Natural killer cell (primary cell): ENCODE results near the gene CTBP1. TPM values are rescaled to one million over a fixed set of nuclear protein-coding genes. Genes with fewer than 3 reads are reported as not detected.
A peak's percentile ranks its signal among the peaks of the same experiment; 100 is the strongest.

Experiments
- ATAC-seq, 3 donors: fragments of 150-1000 bp in 2 of 3; fragments of 200-7000 bp in 1 of 3; cut with Tn5 transposase; 1 replicate in 1 of 3; 2 replicates in 2 of 3; pipeline ENCODE4 v1.10.0; 2021; ENCODE audit warnings: mild to moderate bottlenecking in 2 of 3, moderate library complexity in 2 of 3
- DNase-seq, 2 donors: peaks; one replicate each; pipeline versions ENCODE4 v3.0.0 to v3.0.0-alpha.2; 2013 to 2021; ENCODE audit warnings: mixed read lengths in 1 of 2
- H3K27ac ChIP-seq: one replicate; pipeline ENCODE4 v1.5.1; 2013; ENCODE audit warnings: mild to moderate bottlenecking, low read length
- H3K27me3 ChIP-seq: one replicate; pipeline ENCODE4 v1.6.1; 2013; ENCODE audit warnings: low read length; ENCODE audit not compliant: control insufficient read depth, insufficient read depth
- H3K36me3 ChIP-seq: one replicate; pipeline ENCODE4 v1.6.1; 2013; ENCODE audit warnings: low read length; ENCODE audit not compliant: control insufficient read depth, insufficient read depth
- H3K4me1 ChIP-seq: one replicate; pipeline ENCODE4 v1.6.1; 2013; ENCODE audit warnings: low read length; ENCODE audit not compliant: control insufficient read depth, insufficient read depth
- H3K4me3 ChIP-seq: one replicate; pipeline ENCODE4 v1.5.1; 2013; ENCODE audit warnings: low read length
- H3K9me3 ChIP-seq: one replicate; pipeline ENCODE4 v1.6.1; 2013; ENCODE audit warnings: low read length; ENCODE audit not compliant: control insufficient read depth, insufficient read depth
- H3K27ac Mint-ChIP-seq, 2 donors: one replicate each; pipeline ENCODE4 v1.8.0; 2022; ENCODE audit warnings: mild to moderate bottlenecking in 2 of 2, mixed read lengths in 2 of 2, moderate library complexity in 1 of 2
- H3K27me3 Mint-ChIP-seq, 2 donors: one replicate each; pipeline ENCODE4 v1.8.0; 2022; ENCODE audit warnings: low read depth in 2 of 2, mixed read lengths in 2 of 2
- H3K36me3 Mint-ChIP-seq: one replicate; pipeline ENCODE4 v1.8.0; 2022; ENCODE audit warnings: mixed read lengths
- H3K4me1 Mint-ChIP-seq, 2 donors: one replicate each; pipeline ENCODE4 v1.8.0; 2022; ENCODE audit warnings: mixed read lengths in 2 of 2
- H3K4me3 Mint-ChIP-seq: one replicate; pipeline ENCODE4 v1.8.0; 2022; ENCODE audit warnings: mild to moderate bottlenecking, moderate library complexity, mixed read lengths
- H3K9me3 Mint-ChIP-seq, 2 donors: one replicate each; pipeline ENCODE4 v1.8.0; 2022; ENCODE audit warnings: mixed read lengths in 2 of 2
- WGBS: methylation state at CpG from one replicate; pipeline ENCODE4 v1.1.7; 2013; ENCODE audit warnings: missing lambda C conversion rate; ENCODE audit not compliant: insufficient coverage; 5-methylcytosine and 5-hydroxymethylcytosine counted together
- intact Hi-C: fragments of 100-400 bp; cut with micrococcal nuclease; formaldehyde crosslinking; loops from one replicate; pipeline ENCODE4 v1.14.2; 2022
- total RNA-seq, 4 donors: library from RNA; stranded (reverse); fragments of 120-200 nt in 1 of 4; gene quantifications; one replicate each; pipeline versions ENCODE4 v1.2.3 to v1.2.4, GENCODE V29; 2013 to 2022
- TF ChIP-seq, protein P1 (sequence below): fragments of 200-600 bp; IDR thresholded peaks from one replicate; pipeline ENCODE4 v1.8.0; 2022; ENCODE audit warnings: antibody characterized with exemption

CTBP1 gene
- total RNA-seq, 3 donors from 2014 or later (not counting 1 experiment from before 2014, with no cell fraction given), result 384 to 388 (median 388) TPM

DNA sequence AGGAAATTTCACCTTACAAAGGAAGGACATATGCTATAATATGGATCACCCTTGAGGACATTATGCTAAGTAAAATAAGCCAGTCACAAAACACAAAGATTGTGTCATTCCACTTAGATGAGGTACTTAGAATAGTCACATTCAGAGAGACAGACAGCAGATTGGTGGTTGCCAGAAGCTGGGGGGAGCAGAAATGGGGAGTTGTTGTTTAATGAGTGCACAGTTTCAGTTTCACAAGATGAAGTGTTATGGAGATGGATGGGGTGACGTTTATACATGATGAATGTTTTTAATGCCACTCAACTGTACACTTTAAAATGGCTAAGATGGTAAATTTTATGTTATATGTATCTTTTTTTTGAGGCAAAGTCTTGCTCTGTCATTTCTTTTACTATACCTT, 61.7 kb downstream of the CTBP1 start:
- intact Hi-C loops, result loop anchor here (1.0 kb wide), 2 partner anchors 10 to 14 kb away; no protein-coding TSS in a partner anchor
- H3K27ac Mint-ChIP-seq, result peak overlapping the region; percentile 39 to 83
- H3K27me3 Mint-ChIP-seq, result no peaks in the 10 kb centered on the region

DNA sequence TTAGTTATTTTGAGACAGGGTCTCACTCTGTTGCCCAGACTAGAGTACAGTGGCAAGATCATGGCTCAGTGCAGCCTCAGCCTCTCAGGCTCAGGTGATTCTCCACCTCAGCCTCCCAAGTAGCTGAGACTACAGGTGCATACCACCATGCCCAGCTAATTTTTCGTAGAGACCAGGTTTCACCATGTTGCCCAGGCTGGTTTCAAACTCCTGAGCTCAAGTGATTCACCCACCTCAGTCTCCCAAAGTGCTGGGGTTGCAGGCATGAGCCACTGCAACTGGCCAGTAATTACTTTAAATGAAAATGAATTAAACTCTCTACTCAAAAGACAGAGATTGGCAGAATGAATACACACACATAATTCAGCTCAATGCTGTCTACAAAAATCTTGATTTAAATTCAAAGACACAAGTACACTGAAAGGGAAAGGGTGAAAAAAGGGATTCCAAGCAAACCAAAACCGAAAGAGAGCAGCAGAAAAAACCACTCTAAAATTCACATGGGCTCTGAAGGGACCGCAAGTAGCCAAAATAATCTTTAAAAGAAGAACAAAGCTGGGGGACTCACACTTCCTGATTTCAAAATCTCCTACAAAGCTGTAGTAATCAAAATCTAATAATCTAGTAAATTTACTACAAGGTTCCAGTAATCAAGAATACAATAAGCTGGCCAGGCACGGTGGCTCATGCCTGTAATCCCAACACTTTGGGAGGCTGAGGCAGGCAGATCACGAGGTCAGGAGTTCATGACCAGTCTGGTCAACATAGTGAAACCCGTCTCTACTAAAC, 64.8 kb downstream of the CTBP1 start:
- H3K9me3 Mint-ChIP-seq, result peaks cover 5 to 12% of the 10 kb centered on the region in 2 donors
- ATAC-seq, result peak; percentile 42 to 62 (median 57)
- peak overlapping the region; percentile 68 for H3K27ac ChIP-seq
- peaks cover 27% of the 10 kb centered on the region for H3K36me3 Mint-ChIP-seq
- peaks cover 66 to 69% of the 10 kb centered on the region in 2 donors for H3K4me1 Mint-ChIP-seq
- peaks cover 10% of the 10 kb centered on the region for H3K9me3 ChIP-seq
- H3K27ac Mint-ChIP-seq, result peak overlapping the region; percentile 77 to 80
- H3K4me1 ChIP-seq, result peaks cover 44% of the 10 kb centered on the region
- no peaks in the 10 kb centered on the region for H3K27me3 ChIP-seq
- peak overlapping the region; percentile 86 for H3K4me3 Mint-ChIP-seq
- H3K36me3 ChIP-seq, result no peaks in the 10 kb centered on the region
- H3K4me3 ChIP-seq, result no peak overlapping the region
- intact Hi-C loops, result loop anchor here (2.0 kb wide), 1 partner anchor 17 kb away; no protein-coding TSS in a partner anchor
- no peaks in the 10 kb centered on the region for H3K27me3 Mint-ChIP-seq
- TF ChIP-seq, protein P1, sequence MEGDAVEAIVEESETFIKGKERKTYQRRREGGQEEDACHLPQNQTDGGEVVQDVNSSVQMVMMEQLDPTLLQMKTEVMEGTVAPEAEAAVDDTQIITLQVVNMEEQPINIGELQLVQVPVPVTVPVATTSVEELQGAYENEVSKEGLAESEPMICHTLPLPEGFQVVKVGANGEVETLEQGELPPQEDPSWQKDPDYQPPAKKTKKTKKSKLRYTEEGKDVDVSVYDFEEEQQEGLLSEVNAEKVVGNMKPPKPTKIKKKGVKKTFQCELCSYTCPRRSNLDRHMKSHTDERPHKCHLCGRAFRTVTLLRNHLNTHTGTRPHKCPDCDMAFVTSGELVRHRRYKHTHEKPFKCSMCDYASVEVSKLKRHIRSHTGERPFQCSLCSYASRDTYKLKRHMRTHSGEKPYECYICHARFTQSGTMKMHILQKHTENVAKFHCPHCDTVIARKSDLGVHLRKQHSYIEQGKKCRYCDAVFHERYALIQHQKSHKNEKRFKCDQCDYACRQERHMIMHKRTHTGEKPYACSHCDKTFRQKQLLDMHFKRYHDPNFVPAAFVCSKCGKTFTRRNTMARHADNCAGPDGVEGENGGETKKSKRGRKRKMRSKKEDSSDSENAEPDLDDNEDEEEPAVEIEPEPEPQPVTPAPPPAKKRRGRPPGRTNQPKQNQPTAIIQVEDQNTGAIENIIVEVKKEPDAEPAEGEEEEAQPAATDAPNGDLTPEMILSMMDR, result no peak
- WGBS, result 23% methylated on average over 6 of the region's 6 CpGs
- peak; percentile 17 to 57 for DNase-seq

More for the DNA sequence above, 61.7 kb downstream of the CTBP1 start:
- peaks cover 34% of the 10 kb centered on the region for H3K4me1 ChIP-seq
- WGBS, result 0% methylated on average over 1 of the region's 1 CpG
- ATAC-seq (peak; percentile 94 to 97 (median 97)), DNase-seq (peak; percentile 50 to 78)
- no peaks in the 10 kb centered on the region for H3K27me3 ChIP-seq
- peaks cover 46 to 56% of the 10 kb centered on the region in 2 donors for H3K4me1 Mint-ChIP-seq
- TF ChIP-seq, protein P1, result no peak
- peaks cover 0 to 2% of the 10 kb centered on the region in 2 donors for H3K9me3 Mint-ChIP-seq
- H3K36me3 Mint-ChIP-seq, result peaks cover 5% of the 10 kb centered on the region
- H3K36me3 ChIP-seq, result no peaks in the 10 kb centered on the region
- H3K4me3 ChIP-seq, result no peak overlapping the region
- peak overlapping the region; percentile 55 for H3K27ac ChIP-seq
- H3K4me3 Mint-ChIP-seq, result peak overlapping the region; percentile 17
- H3K9me3 ChIP-seq, result no peaks in the 10 kb centered on the region

DNA sequence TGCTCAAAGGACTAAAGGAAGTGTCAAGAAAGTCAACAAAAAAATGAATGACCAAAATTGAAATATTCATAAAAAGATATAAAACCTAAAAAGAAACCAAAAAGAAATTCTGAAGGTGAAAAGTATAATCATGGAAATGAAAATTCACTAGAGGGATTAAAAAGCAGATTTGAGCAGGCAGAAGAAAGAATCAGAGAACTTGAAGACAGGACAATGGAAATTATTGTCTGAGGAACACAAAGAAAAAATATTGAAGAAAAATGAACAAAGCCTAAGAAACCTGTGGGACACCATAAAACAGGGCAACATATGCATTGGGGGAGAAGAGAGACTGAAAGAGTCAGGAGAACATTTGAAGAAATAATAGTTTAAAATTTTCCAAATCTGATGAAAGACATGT, 66.6 kb downstream of the CTBP1 start:
- Mint-ChIP-seq H3K27me3 (no peaks in the 10 kb centered on the region), H3K4me3 (peak overlapping the region; percentile 86), H3K27ac (peak overlapping the region; percentile 77 to 80), H3K4me1 (peaks cover 70 to 77% of the 10 kb centered on the region in 2 donors), H3K9me3 (peaks cover 5 to 12% of the 10 kb centered on the region in 2 donors), H3K36me3 (peaks cover 27% of the 10 kb centered on the region)
- Histone ChIP-seq H3K4me1 (peaks cover 59% of the 10 kb centered on the region), H3K27ac (no peak overlapping the region), H3K9me3 (peaks cover 10% of the 10 kb centered on the region), H3K4me3 (no peak overlapping the region), H3K36me3 (no peaks in the 10 kb centered on the region), H3K27me3 (no peaks in the 10 kb centered on the region)
- TF ChIP-seq, protein P1, result no peak
- DNase-seq (no peak), ATAC-seq (no peak)
- intact Hi-C loops, result no loop called here
